ENCODE results near the gene SEZ6L.

DNA sequence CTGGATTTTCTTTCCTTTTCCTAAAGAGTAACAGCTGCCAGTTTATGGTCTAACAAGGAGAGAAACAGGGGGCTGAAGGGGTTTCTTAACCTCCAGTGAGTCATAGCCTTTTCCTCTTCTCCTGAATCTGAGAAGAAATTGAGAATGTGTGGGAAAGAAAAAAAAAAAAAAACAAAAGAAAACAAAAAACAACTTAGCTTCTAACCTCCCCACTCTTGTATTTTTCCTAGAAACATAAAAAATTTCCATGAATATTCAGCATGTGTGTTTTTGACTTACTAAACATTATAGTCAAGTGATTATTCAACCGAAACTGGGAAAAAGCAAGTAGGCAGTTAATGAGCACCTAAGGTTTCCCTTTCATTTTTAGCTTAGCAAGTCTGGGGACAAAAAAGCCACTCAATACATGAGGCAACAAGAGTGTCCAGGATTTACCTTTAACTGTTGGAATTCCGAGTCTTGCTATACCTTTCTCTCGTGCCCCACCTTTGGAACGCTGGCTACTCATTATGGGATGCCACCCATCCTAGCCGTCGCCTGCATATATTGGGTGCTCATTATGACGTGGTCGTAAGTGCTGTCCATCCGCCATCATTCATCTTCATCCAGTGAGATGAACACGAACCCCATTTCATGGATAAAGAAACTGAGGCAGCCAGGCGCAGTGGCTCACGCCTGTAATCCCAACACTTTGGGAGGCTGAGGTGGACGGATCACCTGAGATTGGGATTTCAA is 262.2 kb downstream of the SEZ6L start:
- TF ChIP-seq POLR2A (IDR thresholded peaks at IDR 0.05), result no peak
- TF ChIP-seq, protein P1, sequence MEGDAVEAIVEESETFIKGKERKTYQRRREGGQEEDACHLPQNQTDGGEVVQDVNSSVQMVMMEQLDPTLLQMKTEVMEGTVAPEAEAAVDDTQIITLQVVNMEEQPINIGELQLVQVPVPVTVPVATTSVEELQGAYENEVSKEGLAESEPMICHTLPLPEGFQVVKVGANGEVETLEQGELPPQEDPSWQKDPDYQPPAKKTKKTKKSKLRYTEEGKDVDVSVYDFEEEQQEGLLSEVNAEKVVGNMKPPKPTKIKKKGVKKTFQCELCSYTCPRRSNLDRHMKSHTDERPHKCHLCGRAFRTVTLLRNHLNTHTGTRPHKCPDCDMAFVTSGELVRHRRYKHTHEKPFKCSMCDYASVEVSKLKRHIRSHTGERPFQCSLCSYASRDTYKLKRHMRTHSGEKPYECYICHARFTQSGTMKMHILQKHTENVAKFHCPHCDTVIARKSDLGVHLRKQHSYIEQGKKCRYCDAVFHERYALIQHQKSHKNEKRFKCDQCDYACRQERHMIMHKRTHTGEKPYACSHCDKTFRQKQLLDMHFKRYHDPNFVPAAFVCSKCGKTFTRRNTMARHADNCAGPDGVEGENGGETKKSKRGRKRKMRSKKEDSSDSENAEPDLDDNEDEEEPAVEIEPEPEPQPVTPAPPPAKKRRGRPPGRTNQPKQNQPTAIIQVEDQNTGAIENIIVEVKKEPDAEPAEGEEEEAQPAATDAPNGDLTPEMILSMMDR (IDR thresholded peaks at IDR 0.05 in 8 of 11, conservative IDR thresholded peaks at IDR 0.05 in 3 of 11), result no peak

Data from spleen (tissue), 7 donors.